Renal pelvis (tissue), 4 donors: Measurements from ENCODE around the gene PBX1. TPM values are rescaled to one million over a fixed set of nuclear protein-coding genes. Genes with fewer than 3 reads are reported as not detected.

Experiments used
- DNase-seq: peaks from one replicate; pipeline ENCODE4 v3.0.0-alpha.2; 2013
- polyA plus RNA-seq, 3 donors: library from polyadenylated mRNA; unstranded; fragments of 120-200 nt; gene quantifications; one replicate each; pipeline ENCODE4 v1.2.1, GENCODE V29; 2013; ENCODE audit not compliant: insufficient read length in 3 of 3

The PBX1 gene
- polyA plus RNA-seq, 3 donors = 139 to 152 (median 140) TPM

DNA sequence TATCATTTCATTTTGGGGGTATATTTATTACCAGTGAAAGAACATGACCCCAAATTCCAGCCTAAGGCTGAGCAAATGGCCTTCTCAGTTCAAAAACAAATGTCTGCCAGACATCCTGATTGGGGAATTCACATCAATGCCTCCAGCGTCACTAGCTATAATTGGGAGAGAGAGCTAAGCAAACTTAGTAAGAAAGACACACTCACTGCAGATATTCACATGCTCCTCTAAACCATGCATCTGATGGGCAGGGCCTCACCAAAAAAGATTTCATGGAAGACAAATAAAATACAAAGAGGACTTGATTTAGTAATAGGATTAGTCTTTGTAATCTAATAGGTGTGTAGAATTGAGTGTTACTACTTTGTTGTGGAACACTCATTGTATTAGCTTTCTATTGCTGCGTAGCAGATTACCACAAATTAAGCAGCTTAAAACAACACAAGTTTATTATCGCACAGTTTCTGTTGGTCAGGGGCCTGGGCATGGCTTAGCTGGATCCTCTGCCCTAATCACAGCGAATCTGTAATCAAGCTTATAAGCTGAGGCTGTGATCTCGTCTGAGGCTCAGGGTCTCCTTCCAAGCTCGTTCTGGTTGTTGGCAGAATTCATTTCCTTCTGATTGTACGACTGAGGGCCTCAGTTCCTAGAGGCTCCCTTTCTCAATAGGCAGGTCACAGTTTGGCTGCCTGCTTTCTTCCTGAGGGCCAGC lies 243.0 kb downstream of the PBX1 start:
- no peak for DNase-seq

GRCh38 chr1:164802529-164803282 lies 243.7 kb downstream of the PBX1 start:
- DNase-seq = no peak

GRCh38 chr1:164803366-164803765 lies 244.4 kb downstream of the PBX1 start:
- DNase-seq = no peak

- no peak for DNase-seq
Measured at GRCh38 chr1:164804366-164804765, 245.4 kb downstream of the PBX1 start.

- DNase-seq = no peak
Measured at GRCh38 chr1:164805399-164805798, 246.4 kb downstream of the PBX1 start.

DNA sequence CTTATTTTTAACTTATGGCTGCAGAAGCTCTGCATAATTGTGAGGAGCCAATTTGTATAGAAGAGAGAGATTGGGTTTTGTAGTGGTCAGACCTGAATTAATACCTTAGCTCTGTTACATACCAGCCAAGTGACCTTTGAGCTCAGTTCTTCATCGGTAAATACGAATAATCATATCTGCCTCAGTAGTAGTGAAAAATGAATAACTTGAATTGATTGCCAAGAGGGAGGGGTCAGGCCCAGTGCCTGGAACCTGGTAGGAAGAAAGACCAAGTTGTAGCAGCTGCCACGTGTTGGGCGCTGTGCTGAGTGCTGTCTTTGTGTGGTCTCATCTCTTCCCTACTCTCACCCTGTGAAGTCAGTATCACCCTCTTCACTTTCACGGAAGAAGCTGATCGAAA lies 247.5 kb downstream of the PBX1 start:
- DNase-seq = no peak

DNA sequence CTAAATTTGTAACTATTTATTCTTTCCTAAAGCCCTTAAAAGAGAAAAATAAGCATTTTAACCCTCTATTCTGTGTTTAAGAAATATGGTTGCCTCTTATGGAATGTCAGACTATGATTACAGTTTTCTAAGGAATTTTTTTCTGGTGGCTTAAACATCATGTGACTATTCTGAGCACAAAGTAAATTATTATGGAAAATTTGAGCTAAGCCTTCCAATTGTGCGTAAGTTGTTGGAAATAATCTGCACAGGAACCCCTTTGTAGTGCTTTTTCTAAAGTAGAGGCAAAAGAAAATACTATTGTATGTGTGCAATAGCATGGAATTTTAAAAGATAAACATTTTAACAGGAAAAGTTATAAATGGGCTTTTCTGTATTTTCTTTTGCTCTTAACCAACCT lies 254.8 kb downstream of the PBX1 start:
- DNase-seq = no peak

DNA sequence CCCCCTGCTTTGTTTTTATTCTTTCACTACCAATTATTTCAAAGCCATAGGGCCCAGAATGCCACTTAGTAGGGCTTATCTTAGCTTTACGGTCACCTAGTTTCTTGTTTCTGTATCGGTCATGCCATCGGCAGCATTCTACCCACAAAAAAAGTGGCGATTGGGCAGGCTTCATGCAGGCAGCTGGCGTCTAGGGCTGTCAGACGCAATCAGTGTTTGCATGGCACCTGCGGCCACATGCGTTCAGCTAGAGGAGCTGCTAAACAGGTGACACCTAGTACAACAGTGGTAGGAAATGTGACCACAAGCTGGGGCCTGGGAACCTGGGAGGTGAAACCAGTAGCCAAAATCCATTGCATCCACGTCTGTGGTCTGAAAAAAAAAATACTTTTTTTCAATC lies 262.7 kb downstream of the PBX1 start:
- no peak for DNase-seq

DNA sequence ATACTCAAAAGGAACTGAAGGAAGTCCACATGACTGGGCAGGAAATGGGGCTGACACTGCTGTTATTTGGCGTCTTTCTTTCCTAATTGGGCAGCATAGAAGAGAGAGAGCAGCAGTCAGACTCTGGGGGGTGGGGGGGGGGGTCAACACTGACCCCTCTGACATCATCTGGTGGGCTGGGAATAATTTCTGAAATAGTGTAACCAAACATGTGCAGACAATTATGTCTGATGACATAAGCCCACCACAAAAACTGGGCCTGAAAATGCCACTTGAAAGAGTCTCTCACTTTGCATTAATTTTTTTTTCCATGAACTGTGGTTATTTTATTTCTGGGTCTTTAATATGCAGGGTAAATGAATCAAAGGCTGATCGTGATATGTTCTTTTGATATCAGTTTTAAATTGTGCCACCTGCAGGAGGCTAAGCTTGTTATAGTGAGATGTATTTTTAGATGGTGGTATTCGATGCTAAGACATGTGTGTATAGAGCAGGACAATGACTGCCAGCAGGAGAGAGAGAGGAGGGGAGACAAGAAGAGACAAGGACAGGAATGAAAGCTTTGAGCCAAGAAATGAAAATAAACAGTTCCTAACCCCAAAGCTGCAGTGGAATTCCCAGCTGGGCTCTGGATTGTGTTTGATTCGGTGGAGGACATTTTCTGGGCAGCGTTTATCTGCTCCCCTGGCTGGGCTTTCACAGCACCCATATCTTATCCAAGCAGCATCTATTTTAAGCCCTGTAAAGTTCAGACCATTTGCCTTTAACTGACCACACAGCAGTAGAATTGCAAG lies 264.7 kb downstream of the PBX1 start:
- DNase-seq = no peak

DNA sequence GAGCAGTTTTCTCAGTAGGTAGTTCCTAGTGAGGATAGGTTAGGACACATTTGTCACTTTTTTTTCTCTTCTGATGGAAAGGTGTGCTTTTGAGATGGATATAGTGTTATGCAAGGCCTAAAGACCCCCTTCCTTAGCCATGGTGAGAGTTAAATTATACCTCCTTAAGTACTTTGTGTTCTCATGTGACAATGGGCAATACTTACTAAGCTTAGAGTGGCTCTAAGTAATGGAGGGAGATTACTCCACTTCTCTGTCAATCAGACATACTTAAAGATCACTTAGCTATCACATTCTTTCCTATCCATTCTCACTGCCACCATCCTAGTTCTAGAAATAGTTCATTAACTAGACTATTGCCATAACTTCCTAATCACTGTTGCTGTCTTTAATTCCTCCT lies 265.6 kb downstream of the PBX1 start:
- DNase-seq = no peak

DNA sequence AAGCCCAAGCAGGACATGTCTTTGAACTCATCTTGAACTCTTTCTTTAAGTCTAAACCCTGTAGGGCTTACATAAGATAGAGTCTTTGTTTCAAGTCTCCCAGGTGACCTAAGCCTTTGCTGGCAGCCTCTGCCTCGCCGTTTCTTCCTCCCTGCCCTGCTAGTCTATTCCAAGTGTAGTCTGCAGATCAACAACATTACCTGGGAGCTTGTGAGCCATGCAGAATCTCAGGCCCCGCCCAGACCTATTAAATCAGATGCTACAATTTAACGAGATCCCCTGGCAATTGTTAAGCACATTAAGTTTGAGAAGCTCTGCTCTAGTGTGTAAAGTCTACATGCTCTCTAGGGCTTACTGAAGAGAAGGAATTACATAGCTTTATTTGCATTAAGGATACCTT lies 271.6 kb downstream of the PBX1 start:
- DNase-seq = no peak

GRCh38 chr1:164834641-164835040 lies 275.7 kb downstream of the PBX1 start:
- DNase-seq = no peak

DNA sequence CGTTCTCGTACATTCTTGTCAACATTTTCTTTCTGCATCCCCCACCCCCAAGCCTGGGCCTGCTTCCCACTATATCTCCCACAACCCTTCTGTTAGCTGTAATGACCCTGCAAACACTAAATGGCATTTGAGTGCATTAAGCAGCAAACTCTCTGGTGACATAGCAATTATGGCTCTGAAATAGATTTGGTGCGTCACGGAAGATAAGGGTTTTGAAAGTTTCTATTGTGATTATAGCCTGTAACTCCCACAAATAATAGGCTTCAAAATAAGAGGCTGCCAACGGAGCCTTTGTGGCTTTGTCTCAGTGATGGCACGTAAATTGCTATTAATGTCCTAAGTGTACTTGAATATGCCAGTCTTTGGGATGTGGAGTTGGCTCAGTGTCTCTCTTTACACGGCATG lies 277.6 kb downstream of the PBX1 start:
- DNase-seq = no peak

- DNase-seq = no peak
Measured at GRCh38 chr1:164838786-164839185, 279.8 kb downstream of the PBX1 start.

DNA sequence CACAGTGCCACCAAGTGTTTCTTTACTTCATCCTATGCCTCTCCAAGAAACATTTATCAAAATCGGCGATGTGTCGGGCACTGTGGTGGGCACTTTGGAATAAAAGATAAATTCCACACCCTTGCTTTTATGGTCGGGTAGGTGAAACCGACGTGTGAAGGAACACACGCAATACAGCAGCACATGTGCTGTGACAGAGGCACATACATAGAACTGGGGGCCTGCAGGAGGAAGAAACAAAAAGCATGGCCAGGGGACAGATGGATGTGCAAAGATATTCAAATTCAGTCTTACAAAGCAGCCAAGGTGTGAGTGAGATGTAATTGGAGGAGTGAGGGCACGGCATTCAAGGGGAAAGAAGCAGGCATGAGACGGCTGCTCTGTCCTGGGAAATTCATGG lies 282.0 kb downstream of the PBX1 start:
- no peak for DNase-seq

- DNase-seq = no peak
Measured at GRCh38 chr1:164841702-164842465, 282.9 kb downstream of the PBX1 start.

- no peak for DNase-seq
Measured at GRCh38 chr1:164842870-164843269, 283.9 kb downstream of the PBX1 start.

DNA sequence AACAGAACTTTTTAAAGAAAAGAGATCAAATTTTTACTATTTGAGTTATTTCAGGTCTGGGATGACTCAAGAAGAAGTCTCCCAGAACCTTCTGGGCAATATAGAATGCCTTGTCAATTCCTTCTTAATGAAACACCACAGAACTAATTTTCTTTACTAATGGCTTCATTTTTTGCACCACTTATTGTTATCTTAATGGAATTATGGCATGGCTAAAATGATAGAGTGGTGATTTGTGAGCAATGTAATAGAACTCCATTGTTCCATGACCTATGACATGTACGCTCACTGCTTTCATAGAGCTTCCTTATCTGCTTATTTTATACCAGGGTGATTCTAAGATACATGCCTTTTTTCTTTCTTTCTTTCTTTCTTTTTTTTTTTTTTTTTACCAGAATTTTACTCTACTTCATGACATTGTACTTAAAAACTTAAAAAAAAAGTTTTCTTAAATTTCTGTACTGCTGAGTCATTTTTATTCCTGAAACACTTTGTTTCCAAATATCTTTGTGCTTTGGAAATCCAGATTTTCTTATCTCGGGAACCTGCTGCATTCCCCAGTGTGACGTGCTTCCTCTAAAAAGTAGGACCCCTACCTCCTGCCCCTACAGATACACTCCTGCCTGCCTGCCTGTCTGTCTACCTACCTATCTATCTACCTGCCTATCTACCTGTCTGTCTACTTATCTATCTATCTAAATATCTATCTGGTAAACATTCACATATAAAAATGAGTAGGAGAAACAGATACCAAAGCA lies 284.9 kb downstream of the PBX1 start:
- DNase-seq = no peak

GRCh38 chr1:164846731-164847691 lies 288.0 kb downstream of the PBX1 start:
- no peak for DNase-seq

DNA sequence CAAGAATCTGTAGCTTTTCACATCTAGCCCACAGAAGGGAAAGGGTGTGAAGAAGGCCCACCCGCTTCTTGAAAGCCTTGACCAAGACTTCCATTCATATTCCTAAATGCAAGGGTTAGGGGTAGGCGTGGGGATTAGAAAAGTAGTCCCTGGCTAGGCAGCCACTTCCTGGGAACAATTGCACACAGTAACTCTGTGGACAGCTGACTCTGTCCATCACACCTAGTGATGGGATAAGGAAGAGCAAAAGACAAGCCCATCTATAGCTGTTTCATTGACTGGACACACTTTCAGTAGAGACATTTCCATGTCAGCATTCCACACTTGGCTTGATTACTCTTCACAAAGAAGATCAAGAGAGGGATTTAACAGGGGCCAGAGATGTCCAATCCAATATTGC lies 294.2 kb downstream of the PBX1 start:
- DNase-seq = no peak
